Measurements from ENCODE around the gene TECRL.

DNA sequence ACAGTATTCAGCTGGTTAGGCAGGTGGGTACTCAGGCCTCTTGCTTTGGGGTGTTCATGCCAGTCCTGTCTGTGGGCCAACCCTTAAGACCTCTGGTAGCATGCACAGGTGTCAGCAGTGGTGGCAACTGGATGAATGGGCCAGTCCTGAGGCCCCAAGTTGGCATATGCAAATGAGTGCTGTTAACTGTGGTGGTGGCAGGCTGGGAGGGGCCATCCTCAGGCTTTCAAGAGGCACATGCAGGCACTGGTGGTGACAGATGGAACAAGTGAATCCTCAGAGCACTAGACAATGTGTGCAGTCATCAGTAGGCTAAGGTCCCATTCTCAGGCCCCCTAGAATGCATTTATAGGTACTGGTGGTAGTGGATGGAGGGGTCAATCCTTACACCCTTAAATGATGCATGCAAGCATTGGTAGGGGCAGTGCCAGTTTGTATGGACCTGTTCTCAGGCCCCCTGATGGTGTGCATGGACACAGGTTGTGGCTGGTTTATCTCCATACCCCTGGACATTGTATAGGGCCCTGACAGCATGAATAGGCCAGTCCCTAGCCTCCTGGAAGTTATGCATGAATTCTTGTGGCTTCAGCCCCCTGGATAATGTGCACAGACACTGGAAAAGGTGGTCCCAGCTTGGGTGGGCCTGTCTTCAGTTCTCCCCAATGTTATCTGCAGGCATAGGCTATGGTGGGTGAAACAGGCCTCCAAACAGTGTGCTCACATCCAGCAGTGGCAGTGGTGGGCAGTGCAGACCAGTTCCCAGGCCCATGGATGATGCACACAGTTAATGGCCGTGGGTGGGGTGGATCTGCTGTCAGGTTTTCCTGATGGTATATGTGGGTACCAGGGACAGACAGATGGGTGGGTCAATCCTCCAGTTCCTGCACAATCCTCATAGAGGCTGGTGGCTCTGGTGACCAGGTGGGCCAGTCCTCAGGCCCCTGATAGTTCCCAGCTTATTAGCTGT is 24.7 kb downstream of the TECRL start:
- TF ChIP-seq, protein P1, sequence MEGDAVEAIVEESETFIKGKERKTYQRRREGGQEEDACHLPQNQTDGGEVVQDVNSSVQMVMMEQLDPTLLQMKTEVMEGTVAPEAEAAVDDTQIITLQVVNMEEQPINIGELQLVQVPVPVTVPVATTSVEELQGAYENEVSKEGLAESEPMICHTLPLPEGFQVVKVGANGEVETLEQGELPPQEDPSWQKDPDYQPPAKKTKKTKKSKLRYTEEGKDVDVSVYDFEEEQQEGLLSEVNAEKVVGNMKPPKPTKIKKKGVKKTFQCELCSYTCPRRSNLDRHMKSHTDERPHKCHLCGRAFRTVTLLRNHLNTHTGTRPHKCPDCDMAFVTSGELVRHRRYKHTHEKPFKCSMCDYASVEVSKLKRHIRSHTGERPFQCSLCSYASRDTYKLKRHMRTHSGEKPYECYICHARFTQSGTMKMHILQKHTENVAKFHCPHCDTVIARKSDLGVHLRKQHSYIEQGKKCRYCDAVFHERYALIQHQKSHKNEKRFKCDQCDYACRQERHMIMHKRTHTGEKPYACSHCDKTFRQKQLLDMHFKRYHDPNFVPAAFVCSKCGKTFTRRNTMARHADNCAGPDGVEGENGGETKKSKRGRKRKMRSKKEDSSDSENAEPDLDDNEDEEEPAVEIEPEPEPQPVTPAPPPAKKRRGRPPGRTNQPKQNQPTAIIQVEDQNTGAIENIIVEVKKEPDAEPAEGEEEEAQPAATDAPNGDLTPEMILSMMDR (conservative IDR thresholded peaks at IDR 0.05): no peak
- TF ChIP-seq EZH2 (IDR thresholded peaks at IDR 0.05; ENCODE audit: low read depth): no peak
